ENCODE data around the gene SGK1. TPM values are rescaled to one million over a fixed set of nuclear protein-coding genes. Genes with fewer than 3 reads are reported as not detected.

The SGK1 gene
- total RNA-seq, 1 experiment from 2014 or later, result 7.8 TPM

DNA sequence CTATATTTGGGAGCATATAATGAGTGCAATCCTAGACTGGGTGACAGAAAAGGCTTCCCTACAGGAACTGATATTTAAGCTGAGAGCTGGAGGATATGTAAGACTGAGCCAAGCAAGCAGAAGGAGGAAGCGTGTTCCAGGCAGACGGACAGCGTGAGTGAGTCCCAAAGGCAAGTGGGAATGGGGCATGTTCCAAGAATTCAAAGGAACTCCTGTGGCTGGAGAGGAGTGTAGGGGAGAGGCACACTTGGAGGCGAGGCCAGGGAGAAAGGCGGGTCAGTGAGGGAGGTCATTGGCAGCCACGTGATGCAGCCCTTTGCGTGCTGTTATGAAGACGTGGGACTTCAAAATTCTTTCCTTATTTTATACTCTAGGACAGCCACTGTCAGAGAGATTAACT lies 27.9 kb upstream of the SGK1 start:
- H3T11ph ChIP-seq (ENCODE audit: low read length), result no peak overlapping the region
- TF ChIP-seq, protein P1, sequence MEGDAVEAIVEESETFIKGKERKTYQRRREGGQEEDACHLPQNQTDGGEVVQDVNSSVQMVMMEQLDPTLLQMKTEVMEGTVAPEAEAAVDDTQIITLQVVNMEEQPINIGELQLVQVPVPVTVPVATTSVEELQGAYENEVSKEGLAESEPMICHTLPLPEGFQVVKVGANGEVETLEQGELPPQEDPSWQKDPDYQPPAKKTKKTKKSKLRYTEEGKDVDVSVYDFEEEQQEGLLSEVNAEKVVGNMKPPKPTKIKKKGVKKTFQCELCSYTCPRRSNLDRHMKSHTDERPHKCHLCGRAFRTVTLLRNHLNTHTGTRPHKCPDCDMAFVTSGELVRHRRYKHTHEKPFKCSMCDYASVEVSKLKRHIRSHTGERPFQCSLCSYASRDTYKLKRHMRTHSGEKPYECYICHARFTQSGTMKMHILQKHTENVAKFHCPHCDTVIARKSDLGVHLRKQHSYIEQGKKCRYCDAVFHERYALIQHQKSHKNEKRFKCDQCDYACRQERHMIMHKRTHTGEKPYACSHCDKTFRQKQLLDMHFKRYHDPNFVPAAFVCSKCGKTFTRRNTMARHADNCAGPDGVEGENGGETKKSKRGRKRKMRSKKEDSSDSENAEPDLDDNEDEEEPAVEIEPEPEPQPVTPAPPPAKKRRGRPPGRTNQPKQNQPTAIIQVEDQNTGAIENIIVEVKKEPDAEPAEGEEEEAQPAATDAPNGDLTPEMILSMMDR (conservative IDR thresholded peaks at IDR 0.05), result no peak
- no peak overlapping the region for H4K8ac ChIP-seq (replicated peaks; ENCODE audit: insufficient read length, low read depth, low read length)
- no peaks in the 10 kb centered on the region for H3K27me3 ChIP-seq (ENCODE audit: insufficient read depth, low read length)
- H3K56ac ChIP-seq (ENCODE audit: insufficient read length, low read depth, low read length), result no peak overlapping the region
- no peak overlapping the region for H2BK15ac ChIP-seq (ENCODE audit: low read depth, low read length)
- no peak overlapping the region for H2BK12ac ChIP-seq (ENCODE audit: insufficient read length, low read depth, low read length)
- no peaks in the 10 kb centered on the region for H3K79me2 ChIP-seq (ENCODE audit: insufficient read depth, low read length)
- no peaks in the 10 kb centered on the region for H3K36me3 Mint-ChIP-seq (ENCODE audit: insufficient read depth in 1 of 3, low read depth in 3 of 3)
- no peaks in the 10 kb centered on the region for H3K4me1 ChIP-seq (ENCODE audit: insufficient read depth, low read length)
- peaks cover 0 to 5% of the 10 kb centered on the region in 2 experiments; a peak in 2 of 4 replicates for H3K4me1 Mint-ChIP-seq
- H3K18ac ChIP-seq (ENCODE audit: insufficient read length, low read depth, low read length), result no peak overlapping the region
- WGBS (ENCODE audit: extremely low coverage, insufficient read length, low lambda C conversion rate), result no CpG with 5 or more reads among the region's 8 CpGs
- H3K4me3 Mint-ChIP-seq, result no peak overlapping the region
- H2AK5ac ChIP-seq (ENCODE audit: insufficient read length, low read length), result no peak overlapping the region
- no peaks in the 10 kb centered on the region for H4K20me1 ChIP-seq (ENCODE audit: control insufficient read depth, insufficient read depth, insufficient read length)
- H4K5ac ChIP-seq (ENCODE audit: insufficient read length, low read depth, low read length), result no peak overlapping the region
- H3K23me2 ChIP-seq (ENCODE audit: insufficient read length, low read depth, low read length, poor library complexity, severe bottlenecking), result no peaks in the 10 kb centered on the region
- H3K4me2 ChIP-seq (ENCODE audit: insufficient read depth, insufficient read length, low read length), result no peak overlapping the region
- H4K91ac ChIP-seq (ENCODE audit: insufficient read length, low read depth, low read length), result no peak overlapping the region
- H2BK20ac ChIP-seq (ENCODE audit: low read depth, low read length, poor library complexity, severe bottlenecking), result no peak overlapping the region
- H3K27ac Mint-ChIP-seq, result no peak overlapping the region
- H2AFZ ChIP-seq (ENCODE audit: low read length), result no peak overlapping the region
- no peaks in the 10 kb centered on the region for H3K9me3 Mint-ChIP-seq
- no peak overlapping the region for H2BK5ac ChIP-seq (ENCODE audit: insufficient read length, low read length)
- no peak for DNase-seq
- H3K27ac ChIP-seq (ENCODE audit: insufficient read length, low read depth, low read length), result no peak overlapping the region
- no peak overlapping the region for H3K4ac ChIP-seq (ENCODE audit: low read depth, low read length)
- H3K27me3 Mint-ChIP-seq (ENCODE audit: low read depth), result no peaks in the 10 kb centered on the region
- H2BK120ac ChIP-seq (ENCODE audit: low read depth, low read length, poor library complexity, severe bottlenecking), result no peak overlapping the region
- no peak overlapping the region for H3K23ac ChIP-seq (ENCODE audit: insufficient read length, low read depth, low read length)
- no peaks in the 10 kb centered on the region for H3K9me3 ChIP-seq (ENCODE audit: control insufficient read depth, low read depth, low read length)
- H3K79me1 ChIP-seq (ENCODE audit: insufficient read depth, low read depth, low read length, poor library complexity, severe bottlenecking), result no peaks in the 10 kb centered on the region
- H3K9ac ChIP-seq (ENCODE audit: extremely low read depth, insufficient read length, low read length), result no peak overlapping the region
- H3K14ac ChIP-seq (ENCODE audit: insufficient read depth, low read length), result no peak overlapping the region; the same call in 1 of the 2 replicates
